HG02884 (cell line): Measurements from ENCODE around the gene NYNRIN.

Experiments used
- ATAC-seq: cut with Tn5 transposase; IDR thresholded peaks from one replicate; pipeline ENCODE4 v1.9.1; 2021; ENCODE audit warnings: mild to moderate bottlenecking, moderate library complexity; ENCODE audit not compliant: unreplicated experiment

Gene NYNRIN

DNA sequence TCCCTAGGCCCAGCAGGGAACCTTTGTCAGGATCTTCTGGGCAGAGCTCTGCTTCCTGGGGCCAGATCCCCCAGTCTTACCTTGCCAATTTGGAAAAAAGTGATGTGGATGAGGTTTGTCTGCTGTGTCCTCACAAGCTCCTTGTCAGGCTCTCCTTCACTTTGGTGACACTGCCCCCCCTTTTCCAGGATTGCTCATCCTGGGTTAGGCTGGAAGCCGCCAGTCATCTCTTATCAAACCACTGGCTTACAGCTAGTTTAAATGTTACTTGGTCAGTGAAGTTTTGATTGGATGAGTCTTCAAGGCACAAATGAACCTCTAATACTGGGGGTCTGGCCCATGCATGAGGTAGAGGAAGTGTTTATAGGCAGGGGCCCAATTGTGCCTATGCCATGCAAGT, 15.3 kb downstream of the NYNRIN start:
- ATAC-seq, result no peak

DNA sequence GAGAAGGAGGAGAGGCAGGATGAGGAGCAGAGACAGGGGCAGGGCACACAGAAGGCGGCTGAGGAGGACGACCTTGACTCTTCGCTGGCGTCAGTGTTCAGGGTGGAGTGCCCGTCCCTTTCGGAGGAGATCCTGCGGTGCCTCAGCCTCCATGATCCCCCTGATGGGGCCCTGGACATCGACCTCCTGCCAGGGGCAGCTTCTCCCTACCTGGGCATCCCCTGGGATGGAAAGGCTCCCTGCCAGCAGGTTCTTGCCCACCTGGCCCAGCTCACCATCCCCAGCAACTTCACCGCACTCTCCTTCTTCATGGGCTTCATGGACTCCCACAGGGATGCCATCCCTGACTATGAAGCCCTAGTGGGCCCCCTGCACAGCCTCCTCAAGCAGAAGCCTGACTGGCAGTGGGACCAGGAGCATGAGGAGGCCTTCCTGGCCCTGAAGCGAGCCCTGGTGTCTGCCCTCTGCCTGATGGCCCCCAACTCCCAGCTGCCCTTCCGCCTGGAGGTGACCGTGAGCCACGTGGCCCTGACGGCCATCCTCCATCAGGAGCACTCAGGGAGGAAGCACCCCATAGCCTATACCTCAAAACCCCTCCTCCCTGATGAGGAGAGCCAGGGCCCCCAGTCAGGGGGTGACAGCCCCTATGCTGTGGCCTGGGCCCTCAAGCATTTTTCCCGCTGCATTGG, 16.1 kb downstream of the NYNRIN start:
- ATAC-seq, result no peak

DNA sequence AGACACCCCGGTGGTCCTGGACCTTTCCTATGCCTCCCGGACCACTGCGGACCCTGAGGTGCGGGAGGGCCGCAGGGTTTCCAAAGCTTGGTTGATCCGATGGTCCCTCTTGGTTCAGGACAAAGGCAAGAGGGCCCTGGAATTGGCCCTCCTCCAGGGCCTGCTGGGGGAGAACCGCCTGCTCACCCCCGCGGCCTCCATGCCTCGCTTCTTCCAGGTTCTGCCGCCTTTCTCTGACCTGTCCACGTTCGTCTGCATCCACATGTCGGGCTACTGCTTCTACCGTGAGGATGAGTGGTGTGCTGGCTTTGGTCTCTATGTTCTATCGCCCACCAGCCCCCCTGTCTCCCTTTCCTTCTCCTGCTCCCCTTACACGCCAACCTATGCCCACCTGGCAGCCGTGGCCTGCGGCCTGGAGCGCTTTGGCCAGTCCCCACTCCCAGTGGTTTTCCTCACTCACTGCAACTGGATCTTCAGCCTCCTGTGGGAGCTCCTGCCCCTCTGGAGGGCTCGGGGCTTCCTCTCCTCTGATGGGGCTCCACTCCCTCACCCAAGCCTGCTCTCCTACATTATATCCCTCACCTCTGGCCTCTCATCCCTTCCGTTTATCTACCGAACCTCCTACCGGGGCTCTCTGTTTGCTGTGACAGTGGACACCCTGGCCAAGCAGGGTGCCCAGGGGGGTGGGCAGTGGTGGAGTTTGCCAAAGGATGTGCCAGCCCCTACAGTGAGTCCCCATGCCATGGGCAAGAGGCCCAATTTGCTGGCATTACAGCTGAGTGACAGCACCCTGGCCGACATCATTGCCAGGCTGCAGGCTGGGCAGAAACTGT, 16.8 kb downstream of the NYNRIN start:
- no peak for ATAC-seq

DNA sequence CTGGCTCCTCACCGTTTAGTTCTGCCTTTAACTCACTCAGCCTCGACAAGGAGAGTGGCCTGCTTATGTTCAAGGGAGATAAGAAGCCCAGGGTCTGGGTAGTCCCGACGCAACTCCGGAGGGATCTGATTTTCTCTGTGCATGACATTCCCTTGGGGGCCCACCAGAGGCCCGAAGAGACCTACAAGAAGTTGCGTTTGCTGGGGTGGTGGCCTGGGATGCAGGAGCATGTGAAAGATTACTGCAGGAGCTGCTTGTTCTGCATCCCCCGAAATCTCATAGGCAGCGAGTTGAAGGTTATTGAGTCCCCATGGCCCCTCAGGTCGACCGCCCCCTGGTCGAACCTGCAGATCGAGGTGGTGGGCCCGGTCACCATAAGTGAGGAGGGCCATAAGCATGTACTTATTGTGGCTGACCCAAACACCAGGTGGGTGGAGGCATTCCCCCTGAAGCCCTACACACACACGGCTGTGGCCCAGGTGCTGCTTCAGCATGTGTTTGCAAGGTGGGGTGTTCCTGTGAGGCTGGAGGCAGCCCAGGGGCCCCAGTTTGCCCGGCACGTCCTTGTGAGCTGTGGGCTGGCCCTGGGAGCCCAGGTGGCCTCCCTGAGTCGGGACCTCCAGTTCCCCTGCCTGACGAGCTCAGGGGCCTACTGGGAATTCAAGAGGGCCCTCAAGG, 17.6 kb downstream of the NYNRIN start:
- ATAC-seq, result no peak

DNA sequence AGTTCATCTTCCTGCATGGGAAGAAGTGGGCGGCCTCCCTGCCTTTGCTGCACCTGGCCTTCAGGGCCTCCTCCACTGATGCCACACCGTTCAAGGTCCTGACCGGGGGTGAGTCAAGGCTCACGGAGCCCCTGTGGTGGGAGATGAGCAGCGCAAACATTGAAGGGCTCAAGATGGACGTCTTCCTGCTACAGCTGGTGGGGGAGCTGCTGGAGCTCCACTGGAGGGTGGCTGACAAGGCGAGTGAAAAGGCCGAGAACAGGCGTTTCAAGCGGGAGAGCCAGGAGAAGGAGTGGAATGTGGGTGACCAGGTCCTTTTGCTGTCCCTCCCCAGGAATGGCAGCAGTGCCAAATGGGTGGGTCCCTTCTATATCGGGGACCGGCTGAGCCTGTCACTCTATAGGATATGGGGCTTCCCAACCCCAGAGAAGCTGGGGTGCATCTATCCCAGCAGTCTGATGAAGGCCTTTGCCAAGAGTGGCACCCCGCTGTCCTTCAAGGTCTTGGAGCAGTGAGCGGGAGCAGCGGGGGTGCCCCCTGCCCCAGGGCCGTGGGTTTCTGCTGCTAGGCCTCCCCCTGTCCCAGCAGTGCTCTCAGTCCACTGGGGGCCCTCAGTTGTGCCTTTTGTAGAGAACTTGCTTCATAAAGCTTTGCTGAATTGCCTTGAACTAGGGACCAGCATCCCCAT, 18.3 kb downstream of the NYNRIN start:
- ATAC-seq, result no peak

DNA sequence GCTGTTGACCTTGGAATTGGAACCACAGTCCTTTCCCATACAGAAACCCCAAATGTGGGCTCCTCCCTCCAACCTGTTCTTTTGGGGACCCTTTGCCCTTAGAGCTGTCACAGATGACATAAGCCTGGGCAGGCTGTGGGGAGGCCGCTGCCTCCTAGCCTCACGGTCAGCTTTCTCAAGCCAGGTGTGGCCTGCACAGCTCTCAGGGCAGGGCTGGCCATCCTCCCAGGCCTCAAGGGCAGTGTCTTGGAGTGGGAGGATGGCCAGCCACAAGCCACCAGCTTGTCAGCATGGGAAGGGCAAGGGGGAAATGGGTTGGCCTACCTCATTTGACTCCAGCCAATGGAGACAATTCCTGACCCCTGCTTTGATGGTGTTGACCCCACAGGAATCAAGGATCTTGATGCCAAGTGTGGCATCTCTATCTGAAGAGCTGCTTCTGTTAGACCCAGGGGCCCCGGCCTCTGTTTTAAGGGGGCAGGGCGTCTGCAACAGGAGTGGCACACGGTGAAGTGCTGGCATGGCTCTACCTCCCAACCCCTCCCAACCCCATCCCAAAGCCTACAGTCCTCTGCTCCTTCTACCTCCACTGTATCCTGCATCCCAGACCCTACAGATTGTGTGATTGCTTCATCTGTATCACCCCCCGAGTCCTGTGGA, 19.2 kb downstream of the NYNRIN start:
- no peak for ATAC-seq

DNA sequence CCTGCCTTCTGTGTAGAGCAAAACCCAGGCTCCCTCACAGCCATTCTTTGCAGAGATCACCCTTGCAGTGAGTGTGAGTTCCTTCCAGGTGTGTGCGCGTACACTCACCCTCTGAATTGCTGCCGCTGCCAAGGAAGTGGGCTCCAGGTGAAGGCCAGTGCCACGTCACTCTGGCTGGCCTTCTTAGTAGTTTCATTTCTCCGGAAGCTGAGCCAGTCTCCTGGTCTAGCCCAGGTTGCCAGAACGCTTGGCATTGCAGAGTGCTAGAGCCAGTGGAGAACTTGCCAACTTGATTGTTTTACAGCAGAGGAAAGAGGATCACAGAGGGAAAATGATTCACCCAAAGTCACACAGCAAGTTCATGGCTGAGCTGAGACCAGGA, 19.7 kb downstream of the NYNRIN start:
- no peak for ATAC-seq

DNA sequence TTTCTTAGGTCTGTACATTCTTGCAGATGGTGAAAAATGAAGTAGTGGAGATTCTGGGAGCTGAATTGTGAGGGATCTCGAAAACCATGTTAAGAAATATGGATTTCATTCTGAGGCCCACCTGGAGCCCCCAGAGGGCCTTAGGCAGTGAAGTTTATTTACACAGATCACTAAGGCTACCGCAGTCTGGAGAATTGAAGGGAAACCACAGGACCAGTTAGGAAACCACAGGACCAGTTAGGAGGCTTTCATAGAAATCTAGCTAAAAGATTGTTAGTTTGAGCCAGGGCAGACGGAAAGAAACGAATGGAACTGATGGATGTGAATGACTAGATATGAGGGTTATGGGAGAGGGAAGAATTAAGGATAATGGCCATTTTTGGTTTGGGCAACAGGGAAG, 23.5 kb downstream of the NYNRIN start:
- ATAC-seq, result no peak

DNA sequence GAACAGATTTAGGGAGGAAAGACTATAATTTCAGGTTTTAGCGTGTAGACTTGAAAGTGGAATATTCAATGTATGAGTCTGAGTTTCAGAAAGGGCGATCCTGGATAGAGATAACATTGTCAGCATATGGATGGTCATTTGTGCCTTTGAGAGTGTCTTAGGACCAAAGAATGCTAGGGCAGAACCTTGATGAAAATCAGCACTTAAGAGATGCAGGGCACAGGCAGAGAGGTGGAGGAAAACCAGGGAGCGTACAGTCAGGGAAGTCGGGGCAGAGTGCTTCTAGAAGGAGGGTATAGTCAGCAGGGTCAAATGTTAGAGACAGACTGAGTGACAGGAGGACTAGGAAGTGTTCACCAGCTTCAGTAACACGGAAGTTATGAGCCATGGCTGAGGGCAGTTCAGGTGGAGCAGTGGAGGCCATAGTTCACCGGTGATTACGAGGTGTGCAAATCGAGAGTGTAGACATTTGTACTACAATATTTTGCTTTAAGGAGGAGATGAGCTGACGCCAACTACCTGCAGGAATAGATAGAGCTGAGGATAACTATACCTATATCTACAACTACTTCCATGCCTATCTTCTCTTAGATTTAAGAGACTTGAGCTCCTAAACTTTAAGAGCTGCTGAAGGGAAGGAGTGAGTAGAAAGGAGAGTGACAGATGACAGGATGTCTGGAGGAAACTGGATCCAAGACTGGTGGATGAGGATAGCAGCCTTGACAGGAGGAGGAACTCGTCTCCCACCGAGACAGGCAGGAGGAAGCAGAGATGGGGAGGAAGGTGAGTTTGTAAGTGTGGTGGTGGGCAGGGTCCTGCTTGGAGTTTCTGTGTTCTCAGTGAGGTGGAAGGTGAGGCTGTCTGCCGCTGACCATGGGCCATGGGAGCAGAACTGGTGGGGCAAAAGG, 24.1 kb downstream of the NYNRIN start:
- no peak for ATAC-seq

DNA sequence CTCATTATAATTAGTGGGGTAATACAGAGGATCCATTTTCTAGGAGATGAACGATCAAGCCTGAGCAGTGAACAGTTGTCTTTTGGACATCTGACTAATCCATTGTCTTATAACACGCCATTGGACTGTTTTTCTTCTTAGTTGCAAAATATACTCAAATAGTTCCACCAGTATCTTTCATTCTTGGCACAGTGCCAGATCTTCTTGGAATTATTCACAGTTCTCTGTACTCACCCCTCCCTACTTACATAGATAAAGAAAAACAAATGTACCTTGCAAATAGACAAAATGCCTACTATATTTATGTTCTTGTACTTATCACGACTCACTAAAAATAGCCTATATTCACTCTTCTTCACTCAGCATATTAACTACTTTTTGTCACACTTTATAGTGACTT, 26.9 kb downstream of the NYNRIN start:
- no peak for ATAC-seq

DNA sequence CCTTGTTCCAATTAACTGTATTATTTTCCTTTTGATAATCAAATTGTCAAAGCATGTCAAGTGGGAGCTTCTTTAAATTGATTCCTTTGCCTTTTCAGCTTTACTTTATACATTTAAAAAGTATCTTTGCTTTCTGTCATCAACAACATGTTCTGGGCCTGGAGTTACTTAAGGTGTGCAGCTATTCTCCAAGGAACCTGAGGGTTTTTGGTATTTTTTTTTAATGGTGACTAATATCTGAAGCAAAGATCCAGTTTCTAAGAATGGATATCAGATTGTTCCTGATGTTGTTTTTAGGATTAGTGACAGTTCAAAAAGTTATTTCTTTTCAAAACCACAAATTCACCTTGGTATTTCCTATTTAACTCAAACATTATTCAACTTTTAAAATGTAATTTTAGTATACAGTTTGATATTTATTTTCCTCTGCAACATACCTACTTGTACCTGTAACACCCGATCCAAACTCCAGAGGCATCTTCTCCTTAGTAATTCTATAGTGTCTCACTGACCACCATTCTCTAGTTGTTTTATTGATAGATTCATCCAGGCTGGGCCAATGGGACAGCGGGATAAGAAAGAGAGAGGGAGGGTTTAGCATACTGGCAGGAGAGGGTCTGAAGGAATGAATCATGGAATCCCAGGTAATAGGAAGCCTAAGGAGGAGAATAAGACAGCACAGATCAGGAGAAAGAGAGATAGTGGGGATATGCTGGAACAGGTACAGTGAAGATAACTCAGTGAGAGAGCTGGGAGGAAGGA, 27.5 kb downstream of the NYNRIN start:
- ATAC-seq, result no peak

DNA sequence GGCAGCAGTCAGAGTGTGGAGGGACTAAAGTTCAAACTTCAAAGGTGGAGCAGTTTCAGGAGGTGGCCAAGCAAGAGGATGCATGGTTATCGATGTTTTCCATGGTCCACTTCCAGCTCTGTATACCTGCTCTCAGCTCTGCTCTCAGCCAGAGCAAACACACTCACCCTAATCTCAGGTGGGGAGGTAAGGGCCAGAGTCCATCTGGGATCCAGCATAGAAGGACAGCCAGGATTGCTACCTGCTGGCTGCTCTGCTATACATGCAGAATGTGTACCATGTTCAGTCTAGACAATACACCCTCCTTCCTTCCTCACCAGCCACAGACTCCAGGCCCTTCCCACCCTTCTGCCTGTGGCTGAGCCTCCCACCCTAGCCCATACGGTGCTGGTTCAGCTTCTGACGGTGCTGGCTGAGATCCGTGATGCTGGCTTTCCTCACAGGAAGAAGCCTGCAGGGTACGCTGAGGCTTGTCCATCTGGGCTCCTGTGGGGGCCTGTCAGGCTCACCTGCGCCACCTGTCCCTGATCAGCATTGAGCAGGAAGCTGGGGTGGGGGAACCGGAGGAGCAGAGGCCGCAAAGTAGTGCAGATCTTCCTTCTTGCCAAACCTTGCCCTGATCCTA, 28.2 kb downstream of the NYNRIN start:
- ATAC-seq, result no peak

DNA sequence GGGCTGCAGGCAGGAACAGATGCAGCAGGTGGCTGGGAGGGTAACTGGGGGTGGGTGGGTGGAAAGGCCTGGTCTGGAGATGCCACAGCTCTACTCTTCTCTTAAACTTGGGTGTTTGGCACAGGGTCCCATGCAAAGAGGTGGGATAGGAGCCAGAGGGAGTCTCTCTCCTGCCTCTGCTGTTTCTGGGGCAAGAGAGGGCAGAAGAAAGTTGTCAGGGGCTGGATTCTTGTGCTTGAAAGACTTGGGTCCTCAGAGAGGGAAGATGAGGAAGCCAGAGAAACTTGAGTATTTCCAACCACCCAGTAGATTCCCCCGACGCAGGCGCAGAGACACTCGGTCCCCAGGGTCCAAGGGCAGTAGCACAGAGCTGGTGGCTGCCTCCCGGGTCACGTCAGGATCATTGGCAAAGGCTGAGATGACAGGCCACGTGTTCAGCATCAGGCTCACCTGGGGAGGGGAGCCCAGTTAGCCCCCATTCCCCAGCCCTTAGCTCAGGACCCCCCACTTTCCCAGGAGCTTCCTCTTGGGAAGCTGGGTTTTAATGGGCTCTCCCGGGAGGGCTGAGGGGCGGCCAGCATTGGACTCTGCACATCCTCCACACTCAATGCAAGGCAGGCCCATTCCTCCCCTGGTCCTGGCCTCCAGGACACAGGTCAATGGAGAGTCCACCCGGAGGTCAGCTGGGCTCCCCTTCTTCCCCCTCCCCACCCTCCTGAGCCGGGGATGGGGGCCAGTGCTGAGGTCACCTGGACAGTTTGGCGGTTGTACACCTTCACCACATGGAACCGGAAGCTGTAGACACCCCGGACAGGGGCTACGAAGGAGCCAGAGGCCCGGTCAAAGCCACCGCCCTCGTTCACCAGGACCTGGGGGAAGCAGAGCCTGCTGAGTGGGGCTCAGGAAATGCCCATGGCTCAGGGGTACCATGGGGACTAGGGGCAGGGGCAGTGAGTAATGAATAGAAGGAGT, 29.0 kb downstream of the NYNRIN start:
- ATAC-seq, result no peak

DNA sequence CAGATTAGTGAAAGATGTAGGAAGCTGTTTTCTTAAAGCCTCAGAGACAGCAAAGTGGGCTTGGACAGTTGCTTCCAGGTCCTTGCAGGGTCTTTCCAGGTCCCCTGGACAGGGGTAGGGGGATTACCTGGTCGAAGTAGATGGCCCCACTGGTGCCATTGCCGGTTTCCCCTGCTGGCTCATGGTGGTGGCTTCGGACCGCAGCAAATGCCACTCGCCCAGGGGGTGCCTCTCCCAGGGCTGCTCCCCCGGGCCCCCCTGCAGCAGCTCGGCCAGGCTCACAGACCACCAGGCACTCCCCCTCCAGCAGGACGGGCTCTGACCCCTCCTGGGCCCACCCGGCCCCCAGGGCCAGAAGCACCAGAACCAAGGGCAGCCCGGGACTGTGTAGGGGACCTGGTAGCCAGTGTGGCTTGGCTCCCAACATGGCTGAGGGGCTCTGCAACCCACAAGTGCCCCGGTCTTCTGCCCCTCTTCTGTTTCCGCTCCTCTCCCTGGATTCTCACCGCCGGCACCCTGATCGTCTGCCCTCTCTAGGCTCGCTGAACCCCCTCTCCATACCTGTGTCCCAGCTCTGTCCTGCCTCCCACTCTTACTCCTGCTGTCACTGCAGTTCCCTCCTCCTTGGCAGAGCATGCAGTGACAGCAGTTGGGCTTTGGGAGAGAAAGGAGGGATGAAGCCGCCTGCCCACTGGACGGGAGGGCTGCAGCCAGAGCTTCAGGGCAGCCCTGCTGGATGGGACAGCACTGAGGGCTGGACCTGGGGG, 30.0 kb downstream of the NYNRIN start:
- ATAC-seq, result no peak

DNA sequence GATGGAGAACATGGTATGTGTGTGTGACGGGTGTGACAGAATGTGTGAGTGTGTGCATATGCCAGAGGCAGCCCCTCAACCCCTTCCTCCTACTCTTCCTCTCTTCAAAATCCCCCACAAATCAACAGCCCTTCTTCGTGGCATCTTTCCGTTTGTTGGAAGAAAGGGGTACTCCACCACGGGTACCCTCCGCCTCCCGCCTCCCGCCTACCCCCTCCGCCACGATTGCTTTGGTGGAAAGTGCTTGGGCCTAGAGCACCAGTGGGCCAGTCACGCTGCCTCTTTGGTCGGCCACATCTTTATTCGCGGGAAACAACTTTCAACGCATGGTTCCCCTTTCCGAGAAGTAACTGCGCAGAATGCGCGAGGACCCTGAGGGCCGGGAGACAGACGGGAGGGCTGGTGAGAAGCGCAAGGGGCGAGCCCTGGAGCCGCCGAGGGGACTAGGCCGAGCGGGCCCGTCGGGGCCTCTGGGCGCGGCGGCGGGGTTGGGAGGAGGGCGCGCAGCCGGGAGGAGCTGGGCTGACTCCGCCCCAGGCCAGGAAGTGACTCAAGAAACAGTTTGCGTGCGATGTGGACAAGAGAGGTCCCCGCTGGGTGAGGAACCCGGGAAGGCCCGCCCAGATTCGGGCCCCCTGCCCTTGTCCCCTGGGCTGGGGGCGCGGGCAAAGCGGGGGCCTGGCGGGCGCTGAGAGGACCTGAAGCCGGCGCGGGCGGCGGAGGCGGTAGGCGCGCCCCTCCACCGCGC, 30.8 kb downstream of the NYNRIN start, which contains the start of the genes CBLN3 and KHNYN:
CBLN3 (minus strand) TSS at position 274 of the 748 bp plus-strand sequence. CDS start 614 bp downstream, outside the sequence.
KHNYN (plus strand) TSS at position 560 of the 748 bp plus-strand sequence. CDS start 777 bp downstream, outside the sequence.
- peak; percentile 81 for ATAC-seq
